Liver (tissue), 3 donors: ENCODE measurements around the gene DRG2.

ENCODE experiments used
- GABPA ChIP-seq, 2 donors: IDR thresholded peaks in 1 of 2; conservative IDR thresholded peaks in 1 of 2; 2 replicates each; pipeline ENCODE4 v1.6.1; 2016; ENCODE audit warnings: antibody characterized with exemption in 2 of 2, mild to moderate bottlenecking in 1 of 2, moderate library complexity in 1 of 2
- HNF4G ChIP-seq: IDR thresholded peaks from 2 replicates; pipeline ENCODE4 v1.6.1; 2016; ENCODE audit warnings: antibody characterized with exemption
- JUND ChIP-seq, 2 donors: IDR thresholded peaks; 2 replicates each; pipeline ENCODE4 v1.6.1; 2016; ENCODE audit warnings: antibody characterized with exemption in 2 of 2
- RAD21 ChIP-seq, 2 donors: IDR thresholded peaks; 2 replicates each; pipeline ENCODE4 v1.6.1; 2016; ENCODE audit warnings: antibody characterized with exemption in 2 of 2, mild to moderate bottlenecking in 2 of 2
- SP1 ChIP-seq: IDR thresholded peaks from 2 replicates; pipeline ENCODE4 v1.6.1; 2018; ENCODE audit warnings: antibody characterized with exemption, mild to moderate bottlenecking
- TAF1 ChIP-seq: conservative IDR thresholded peaks from 2 replicates; pipeline ENCODE4 v1.6.1; 2016; ENCODE audit warnings: antibody characterized with exemption, mild to moderate bottlenecking
- YY1 ChIP-seq: IDR thresholded peaks from 2 replicates; pipeline ENCODE4 v1.6.1; 2016; ENCODE audit warnings: antibody characterized with exemption, mild to moderate bottlenecking
- TF ChIP-seq, protein P1 (sequence below): fragments of 150-350 bp; IDR thresholded peaks from 2 replicates; pipeline ENCODE4 v1.5.1; 2017; ENCODE audit warnings: improper control_type of control experiment, low read depth, low read length; ENCODE audit not compliant: missing input control
- TF ChIP-seq, protein P2 (sequence below): IDR thresholded peaks from 2 replicates; pipeline ENCODE4 v1.6.1; 2016; ENCODE audit warnings: antibody characterized with exemption
- TF ChIP-seq, protein P3 (sequence below): IDR thresholded peaks from 2 replicates; pipeline ENCODE4 v1.6.1; 2016; ENCODE audit warnings: antibody characterized with exemption
- TF ChIP-seq, protein P4 (sequence below): IDR thresholded peaks from 2 replicates; pipeline ENCODE4 v1.6.1; 2016; ENCODE audit warnings: antibody characterized with exemption, mild to moderate bottlenecking
- TF ChIP-seq, protein P5 (sequence below): IDR thresholded peaks from 2 replicates; pipeline ENCODE4 v1.6.1; 2016; ENCODE audit warnings: antibody characterized with exemption
- donor health status: healthy.
- donor health status: healthy.

DNA sequence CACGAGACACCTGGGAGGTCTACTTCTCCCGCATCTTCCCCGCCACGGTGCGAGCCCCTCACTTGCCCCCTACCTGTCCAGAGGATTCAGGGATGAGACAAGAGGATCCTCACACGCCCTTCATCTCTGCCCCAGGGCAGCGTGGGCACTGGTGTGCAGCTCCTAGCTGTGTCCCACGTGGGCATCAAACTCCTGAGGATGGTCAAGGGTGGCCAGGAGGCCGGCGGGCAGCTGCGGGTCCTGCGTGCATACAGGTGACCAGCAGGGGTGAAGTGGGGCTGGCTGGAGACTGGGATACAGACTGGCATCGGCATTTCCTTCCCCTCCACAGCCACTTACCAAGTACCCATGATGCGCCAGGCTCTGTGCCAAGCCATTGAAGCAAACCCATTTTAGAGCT is 67.4 kb downstream of the DRG2 start:
- TF ChIP-seq, protein P1, sequence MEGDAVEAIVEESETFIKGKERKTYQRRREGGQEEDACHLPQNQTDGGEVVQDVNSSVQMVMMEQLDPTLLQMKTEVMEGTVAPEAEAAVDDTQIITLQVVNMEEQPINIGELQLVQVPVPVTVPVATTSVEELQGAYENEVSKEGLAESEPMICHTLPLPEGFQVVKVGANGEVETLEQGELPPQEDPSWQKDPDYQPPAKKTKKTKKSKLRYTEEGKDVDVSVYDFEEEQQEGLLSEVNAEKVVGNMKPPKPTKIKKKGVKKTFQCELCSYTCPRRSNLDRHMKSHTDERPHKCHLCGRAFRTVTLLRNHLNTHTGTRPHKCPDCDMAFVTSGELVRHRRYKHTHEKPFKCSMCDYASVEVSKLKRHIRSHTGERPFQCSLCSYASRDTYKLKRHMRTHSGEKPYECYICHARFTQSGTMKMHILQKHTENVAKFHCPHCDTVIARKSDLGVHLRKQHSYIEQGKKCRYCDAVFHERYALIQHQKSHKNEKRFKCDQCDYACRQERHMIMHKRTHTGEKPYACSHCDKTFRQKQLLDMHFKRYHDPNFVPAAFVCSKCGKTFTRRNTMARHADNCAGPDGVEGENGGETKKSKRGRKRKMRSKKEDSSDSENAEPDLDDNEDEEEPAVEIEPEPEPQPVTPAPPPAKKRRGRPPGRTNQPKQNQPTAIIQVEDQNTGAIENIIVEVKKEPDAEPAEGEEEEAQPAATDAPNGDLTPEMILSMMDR, result no peak
- TF ChIP-seq, protein P2, sequence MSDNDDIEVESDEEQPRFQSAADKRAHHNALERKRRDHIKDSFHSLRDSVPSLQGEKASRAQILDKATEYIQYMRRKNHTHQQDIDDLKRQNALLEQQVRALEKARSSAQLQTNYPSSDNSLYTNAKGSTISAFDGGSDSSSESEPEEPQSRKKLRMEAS, result no peak
- TF ChIP-seq, protein P3, sequence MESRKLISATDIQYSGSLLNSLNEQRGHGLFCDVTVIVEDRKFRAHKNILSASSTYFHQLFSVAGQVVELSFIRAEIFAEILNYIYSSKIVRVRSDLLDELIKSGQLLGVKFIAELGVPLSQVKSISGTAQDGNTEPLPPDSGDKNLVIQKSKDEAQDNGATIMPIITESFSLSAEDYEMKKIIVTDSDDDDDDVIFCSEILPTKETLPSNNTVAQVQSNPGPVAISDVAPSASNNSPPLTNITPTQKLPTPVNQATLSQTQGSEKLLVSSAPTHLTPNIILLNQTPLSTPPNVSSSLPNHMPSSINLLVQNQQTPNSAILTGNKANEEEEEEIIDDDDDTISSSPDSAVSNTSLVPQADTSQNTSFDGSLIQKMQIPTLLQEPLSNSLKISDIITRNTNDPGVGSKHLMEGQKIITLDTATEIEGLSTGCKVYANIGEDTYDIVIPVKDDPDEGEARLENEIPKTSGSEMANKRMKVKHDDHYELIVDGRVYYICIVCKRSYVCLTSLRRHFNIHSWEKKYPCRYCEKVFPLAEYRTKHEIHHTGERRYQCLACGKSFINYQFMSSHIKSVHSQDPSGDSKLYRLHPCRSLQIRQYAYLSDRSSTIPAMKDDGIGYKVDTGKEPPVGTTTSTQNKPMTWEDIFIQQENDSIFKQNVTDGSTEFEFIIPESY, result no peak
- TF ChIP-seq YY1 (no peak), JUND (IDR thresholded peaks at IDR 0.05) (no peak), RAD21 (IDR thresholded peaks at IDR 0.05) (no peak), HNF4G (no peak), TAF1 (no peak), SP1 (no peak), GABPA (IDR thresholded peaks at IDR 0.05 in 1 of 2, conservative IDR thresholded peaks at IDR 0.05 in 1 of 2) (no peak)
- TF ChIP-seq, protein P4, sequence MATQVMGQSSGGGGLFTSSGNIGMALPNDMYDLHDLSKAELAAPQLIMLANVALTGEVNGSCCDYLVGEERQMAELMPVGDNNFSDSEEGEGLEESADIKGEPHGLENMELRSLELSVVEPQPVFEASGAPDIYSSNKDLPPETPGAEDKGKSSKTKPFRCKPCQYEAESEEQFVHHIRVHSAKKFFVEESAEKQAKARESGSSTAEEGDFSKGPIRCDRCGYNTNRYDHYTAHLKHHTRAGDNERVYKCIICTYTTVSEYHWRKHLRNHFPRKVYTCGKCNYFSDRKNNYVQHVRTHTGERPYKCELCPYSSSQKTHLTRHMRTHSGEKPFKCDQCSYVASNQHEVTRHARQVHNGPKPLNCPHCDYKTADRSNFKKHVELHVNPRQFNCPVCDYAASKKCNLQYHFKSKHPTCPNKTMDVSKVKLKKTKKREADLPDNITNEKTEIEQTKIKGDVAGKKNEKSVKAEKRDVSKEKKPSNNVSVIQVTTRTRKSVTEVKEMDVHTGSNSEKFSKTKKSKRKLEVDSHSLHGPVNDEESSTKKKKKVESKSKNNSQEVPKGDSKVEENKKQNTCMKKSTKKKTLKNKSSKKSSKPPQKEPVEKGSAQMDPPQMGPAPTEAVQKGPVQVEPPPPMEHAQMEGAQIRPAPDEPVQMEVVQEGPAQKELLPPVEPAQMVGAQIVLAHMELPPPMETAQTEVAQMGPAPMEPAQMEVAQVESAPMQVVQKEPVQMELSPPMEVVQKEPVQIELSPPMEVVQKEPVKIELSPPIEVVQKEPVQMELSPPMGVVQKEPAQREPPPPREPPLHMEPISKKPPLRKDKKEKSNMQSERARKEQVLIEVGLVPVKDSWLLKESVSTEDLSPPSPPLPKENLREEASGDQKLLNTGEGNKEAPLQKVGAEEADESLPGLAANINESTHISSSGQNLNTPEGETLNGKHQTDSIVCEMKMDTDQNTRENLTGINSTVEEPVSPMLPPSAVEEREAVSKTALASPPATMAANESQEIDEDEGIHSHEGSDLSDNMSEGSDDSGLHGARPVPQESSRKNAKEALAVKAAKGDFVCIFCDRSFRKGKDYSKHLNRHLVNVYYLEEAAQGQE, result no peak
- TF ChIP-seq, protein P5, sequence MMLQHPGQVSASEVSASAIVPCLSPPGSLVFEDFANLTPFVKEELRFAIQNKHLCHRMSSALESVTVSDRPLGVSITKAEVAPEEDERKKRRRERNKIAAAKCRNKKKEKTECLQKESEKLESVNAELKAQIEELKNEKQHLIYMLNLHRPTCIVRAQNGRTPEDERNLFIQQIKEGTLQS, result no peak
